H1 (cell line): ENCODE results near the gene GPRASP3. TPM values are rescaled to one million over a fixed set of nuclear protein-coding genes. Genes with fewer than 3 reads are reported as not detected.

ENCODE experiments used
- KDM4A ChIP-seq: IDR thresholded peaks from one replicate; pipeline ENCODE4 v1.7.1; 2012; ENCODE audit warnings: low read depth, mild to moderate bottlenecking, moderate library complexity, low read length, inconsistent platforms; ENCODE audit not compliant: severe bottlenecking
- RNF2 ChIP-seq: fragments of 200-900, 300-1000 bp; sonication (generic); IDR thresholded peaks from 2 replicates; pipeline ENCODE4 v1.7.1; 2016; ENCODE audit warnings: borderline replicate concordance, low read depth, mild to moderate bottlenecking, antibody characterized with exemption, low read length; ENCODE audit not compliant: poor library complexity, severe bottlenecking; ENCODE audit errors: missing control alignments
- polyA plus RNA-seq, 7 experiments: library from polyadenylated mRNA; depleted of rRNA in 3 of 7; stranded (reverse) in 5 of 7; unstranded in 2 of 7; fragments of >200 nt in 5 of 7; fragments of 200-250 nt in 2 of 7; gene quantifications; 1 replicate in 5 of 7; 2 replicates in 1 of 7; 4 replicates in 1 of 7; pipeline versions ENCODE4 v1.2.1 to v1.2.3, GENCODE V29; 2011 to 2013; ENCODE audit warnings: missing spikeins in 2 of 7, mixed read lengths in 2 of 7
- total RNA-seq: library from RNA; stranded (reverse); fragmentation: NEBNext Ultra II Directional; extraction: Animal tissue kit (Norgen Biotek cat#: 25700); gene quantifications from 2 replicates; pipeline ENCODE4 v1.2.1, GENCODE V29; 2021

GPRASP3 gene
- total and polyA plus RNA-seq, 2 of the 8 experiments (the other 6 are each of a cell fraction or from before 2014, with no cell fraction given), result 7.0 to 19.8 TPM

DNA sequence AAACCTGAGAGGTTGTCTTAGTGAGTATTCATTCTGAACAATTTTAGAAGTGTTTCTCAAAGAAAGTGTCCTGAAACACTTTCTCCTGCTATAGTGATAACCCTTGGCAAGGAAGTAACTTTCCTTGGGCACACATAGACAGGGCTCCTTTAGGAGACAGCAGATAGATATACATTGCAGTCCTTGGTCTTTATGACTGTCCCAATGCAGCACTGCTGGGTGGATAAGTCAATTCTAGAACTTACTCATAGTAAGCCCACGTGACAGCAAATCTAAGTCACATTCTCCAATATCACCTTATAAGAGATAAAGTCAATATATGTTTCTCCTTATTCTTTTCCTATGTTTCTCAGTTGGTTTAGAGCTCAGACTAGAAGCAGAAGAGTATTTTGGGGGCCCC is 46.7 kb downstream of the GPRASP3 start (continued):
- TF ChIP-seq KDM4A (no peak), RNF2 (no peak)
- TF ChIP-seq, all 59 proteins: peak for 0
